ENCODE measurements around the gene IL17RC. TPM values are rescaled to one million over a fixed set of nuclear protein-coding genes. Genes with fewer than 3 reads are reported as not detected.
"Not testable (repeated sequence)": the region's sequence is repeated elsewhere in the genome, so short reads cannot be mapped to it uniquely, and the experiment has no call there.

Gene IL17RC
- polyA plus RNA-seq, 1 experiment = 17.3 TPM

- H3K9me3 ChIP-seq (ENCODE audit: control insufficient read depth, insufficient read depth, low read length) = peaks cover 2% of the 10 kb centered on the region; the same call in 1 of the 2 replicates
- H3K27ac ChIP-seq (ENCODE audit: low read depth, low read length) = peak overlapping the region; percentile 83
- no peak for TF ChIP-seq CTCF (IDR thresholded peaks at IDR 0.05; ENCODE audit: low read depth, low read length)
- DNase-seq (ENCODE audit: low read depth, low spot score) = no peak
- H3K27me3 ChIP-seq (ENCODE audit: control insufficient read depth, insufficient read depth, low read length) = no peaks in the 10 kb centered on the region
- peak overlapping the region; percentile 96 for H3K4me3 ChIP-seq (ENCODE audit: low read depth, low read length)
- ChIA-PET POLR2A (interaction anchor here (0.6 to 1.3 kb wide), 6 partner anchors 8 to 98 kb away, joined by 3 to 4 read pairs (median 3); partner anchors contain the start of gene ARPC4), CTCF (interaction anchor here (0.7 to 0.8 kb wide), 2 partner anchors 23 to 42 kb away, joined by 3 to 4 read pairs; no protein-coding TSS in a partner anchor)
Observed at GRCh38 chr3:9891072-9891622, 25.8 kb upstream of the IL17RC start.

- ChIA-PET CTCF (interaction anchor here (0.7 to 1.1 kb wide), 2 partner anchors 38 to 266 kb away, joined by 3 to 4 read pairs; no protein-coding TSS in a partner anchor), POLR2A (interaction anchor here (0.6 to 1.8 kb wide), 6 partner anchors 9 to 389 kb away, joined by 4 to 10 read pairs (median 6); partner anchors contain the start of genes CIDEC and CRELD1)
- Histone ChIP-seq H3K27ac (ENCODE audit: low read depth, low read length) (peak overlapping the region; percentile 11), H3K4me3 (ENCODE audit: low read depth, low read length) (no peak overlapping the region), H3K27me3 (ENCODE audit: control insufficient read depth, insufficient read depth, low read length) (no peaks in the 10 kb centered on the region), H3K9me3 (ENCODE audit: control insufficient read depth, insufficient read depth, low read length) (peaks cover 2% of the 10 kb centered on the region; the same call in 1 of the 2 replicates)
- TF ChIP-seq CTCF (IDR thresholded peaks at IDR 0.05; ENCODE audit: low read depth, low read length) = no peak
- no peak for DNase-seq (ENCODE audit: low read depth, low spot score)
Observed at GRCh38 chr3:9893739-9894138, 23.2 kb upstream of the IL17RC start.

GRCh38 chr3:9895715-9896114 lies 21.2 kb upstream of the IL17RC start:
- POLR2A ChIA-PET = not testable (repeated sequence)

GRCh38 chr3:9896755-9897407 lies 20.0 kb upstream of the IL17RC start:
- not testable (repeated sequence) for H3K27ac ChIP-seq (ENCODE audit: low read depth, low read length)
- CTCF ChIA-PET = interaction anchor here (1.2 to 1.4 kb wide), 2 partner anchors 10 to 34 kb away, joined by 3 to 4 read pairs; no protein-coding TSS in a partner anchor

More at GRCh38 chr3:9895715-9896114, 21.2 kb upstream of the IL17RC start:
- CTCF ChIA-PET; H3K27me3 ChIP-seq (ENCODE audit: control insufficient read depth, insufficient read depth, low read length); H3K27ac ChIP-seq (ENCODE audit: low read depth, low read length); H3K4me3 ChIP-seq (ENCODE audit: low read depth, low read length); DNase-seq (ENCODE audit: low read depth, low spot score); H3K9me3 ChIP-seq (ENCODE audit: control insufficient read depth, insufficient read depth, low read length): not testable (repeated sequence)

GRCh38 chr3:9897408-9898372 lies 19.2 kb upstream of the IL17RC start:
- CTCF ChIA-PET = interaction anchor here (1.2 to 1.4 kb wide), 2 partner anchors 9 to 33 kb away, joined by 3 to 4 read pairs; no protein-coding TSS in a partner anchor
- no peaks in the 10 kb centered on the region; the same call in 1 of the 2 replicates for H3K9me3 ChIP-seq (ENCODE audit: control insufficient read depth, insufficient read depth, low read length)
- H3K27me3 ChIP-seq (ENCODE audit: control insufficient read depth, insufficient read depth, low read length) = no peaks in the 10 kb centered on the region
- no peak for TF ChIP-seq CTCF (IDR thresholded peaks at IDR 0.05; ENCODE audit: low read depth, low read length)
- no peak overlapping the region for H3K4me3 ChIP-seq (ENCODE audit: low read depth, low read length)
- no peak for DNase-seq (ENCODE audit: low read depth, low spot score)
- POLR2A ChIA-PET = no interaction called here
- H3K27ac ChIP-seq (ENCODE audit: low read depth, low read length) = no peak overlapping the region

More at GRCh38 chr3:9896755-9897407, 20.0 kb upstream of the IL17RC start:
- DNase-seq (ENCODE audit: low read depth, low spot score); H3K9me3 ChIP-seq (ENCODE audit: control insufficient read depth, insufficient read depth, low read length); POLR2A ChIA-PET; H3K27me3 ChIP-seq (ENCODE audit: control insufficient read depth, insufficient read depth, low read length); H3K4me3 ChIP-seq (ENCODE audit: low read depth, low read length): not testable (repeated sequence)

Measured in AG04450 (cell line).